Caki2 (cell line): ENCODE data around the gene CFAP99. TPM values are rescaled to one million over a fixed set of nuclear protein-coding genes. Genes with fewer than 3 reads are reported as not detected.
A peak's percentile ranks its signal among the peaks of the same experiment; 100 is the strongest.
"Not testable (repeated sequence)": the region's sequence is repeated elsewhere in the genome, so short reads cannot be mapped to it uniquely, and the experiment has no call there.

ENCODE experiments used
- DNase-seq: peaks from one replicate; pipeline ENCODE4 v3.0.0-alpha.2; 2015; ENCODE audit warnings: low read depth
- in situ Hi-C: cut with HindIII; loops from 2 replicates; pipeline ENCODE4 v1.10.0; 2016; ENCODE audit warnings: low sequenced_read_pairs, low pct_unique_long_range_greater_than_20kb, mixed read lengths
- total RNA-seq: library from RNA; depleted of rRNA; stranded (reverse); fragments of >200 nt; shearing (Covaris generic); gene quantifications from 2 replicates; pipeline ENCODE4 v1.2.3, GENCODE V29; 2014; ENCODE audit warnings: low replicate concordance

The CFAP99 gene
- total RNA-seq, 1 experiment from 2014 or later = not detected

- no peak for DNase-seq
- in situ Hi-C loops = no loop called here
These were observed 38.9 kb downstream of the CFAP99 start for GRCh38 chr4:2457481-2458295.

DNA sequence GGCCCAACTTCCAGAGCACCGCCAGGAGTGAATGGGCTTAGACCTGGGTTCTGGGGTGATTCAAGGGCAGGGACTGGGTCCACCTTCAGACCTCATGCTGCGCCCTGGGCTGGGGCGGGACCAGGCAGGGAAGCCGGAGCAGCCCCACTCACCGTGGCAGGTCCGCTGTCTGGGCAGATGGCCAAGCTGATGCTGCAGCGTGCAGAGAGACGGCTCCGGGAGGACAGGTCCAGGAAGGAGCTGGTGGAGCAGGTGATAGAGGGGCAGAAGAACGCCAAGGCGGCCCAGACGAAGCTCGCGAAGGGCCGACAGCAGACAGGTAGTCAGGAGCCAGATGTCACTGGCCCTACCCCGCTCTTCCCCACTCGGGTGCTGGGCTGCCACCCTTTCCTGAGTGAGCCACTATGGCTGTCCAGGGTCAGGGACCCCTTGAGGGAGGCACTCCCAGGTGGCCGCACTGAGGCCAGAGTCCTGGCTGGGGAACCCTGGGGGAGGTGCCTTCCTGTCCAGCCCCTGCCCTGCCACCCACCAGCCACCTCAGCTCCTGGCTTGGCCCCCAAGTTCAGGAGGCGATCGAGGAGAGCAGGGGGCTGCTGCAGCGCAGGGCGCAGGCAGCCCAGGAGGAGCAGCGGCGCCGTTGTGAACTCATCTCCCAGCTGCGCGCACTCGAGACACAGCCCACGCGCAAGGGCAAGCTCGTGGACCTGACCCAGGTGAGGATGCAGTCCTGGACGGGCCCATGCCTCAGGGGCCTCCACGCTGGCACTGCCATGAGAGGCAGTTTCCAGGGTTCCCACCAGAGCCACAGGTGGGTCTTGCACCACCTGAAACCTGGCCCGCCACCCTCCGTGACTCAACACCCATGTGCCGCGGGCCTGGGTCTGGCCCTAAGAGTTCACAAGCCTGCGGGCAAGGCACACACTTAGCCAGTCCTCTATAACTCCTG lies 40.1 kb downstream of the CFAP99 start:
- in situ Hi-C loops = no loop called here
- no peak for DNase-seq

GRCh38 chr4:2459589-2460349 lies 41.0 kb downstream of the CFAP99 start:
- DNase-seq = no peak
- in situ Hi-C loops = no loop called here

- in situ Hi-C loops = no loop called here
- no peak for DNase-seq
These were observed 42.6 kb downstream of the CFAP99 start for GRCh38 chr4:2461246-2461960.

GRCh38 chr4:2462218-2462991 lies 43.6 kb downstream of the CFAP99 start:
- in situ Hi-C loops = no loop called here
- peak; percentile 48 for DNase-seq

DNA sequence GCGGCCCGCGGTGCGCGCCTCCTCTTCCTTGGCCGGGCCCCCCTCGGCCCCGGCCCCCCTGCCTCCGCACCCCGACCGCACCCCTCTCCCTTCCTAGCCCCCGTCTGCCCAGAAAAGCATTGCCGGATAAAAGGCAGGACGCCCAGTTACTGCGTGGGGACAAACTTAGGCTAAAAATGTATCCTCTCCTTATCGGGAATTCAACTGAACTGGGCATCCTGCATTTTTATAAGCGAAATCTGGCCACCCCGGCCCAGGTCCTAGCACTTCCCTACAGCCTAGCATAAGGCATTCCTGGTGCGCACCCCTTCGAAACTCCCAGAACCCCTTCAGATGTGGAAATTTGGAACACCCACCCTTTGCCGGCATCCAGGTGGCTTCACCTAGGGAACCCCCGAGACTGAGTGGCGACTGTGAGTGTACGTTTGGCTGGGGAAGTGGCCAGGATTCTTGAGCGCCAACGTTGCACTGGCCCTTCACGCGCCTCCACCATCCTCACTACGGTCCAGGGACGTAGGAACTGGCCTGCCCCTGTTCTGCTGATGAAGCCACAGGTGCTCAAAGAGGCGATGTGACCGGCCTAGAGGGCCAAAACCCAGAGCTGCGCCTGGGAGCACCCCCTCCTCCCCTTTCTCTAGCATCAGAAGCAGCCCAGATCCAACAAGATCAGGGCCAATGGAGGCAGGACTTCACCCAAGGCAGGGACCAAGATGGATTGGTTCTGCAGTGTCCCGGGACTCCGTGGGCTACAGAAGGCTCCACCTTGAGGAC lies 44.4 kb downstream of the CFAP99 start:
- DNase-seq = no peak

DNA sequence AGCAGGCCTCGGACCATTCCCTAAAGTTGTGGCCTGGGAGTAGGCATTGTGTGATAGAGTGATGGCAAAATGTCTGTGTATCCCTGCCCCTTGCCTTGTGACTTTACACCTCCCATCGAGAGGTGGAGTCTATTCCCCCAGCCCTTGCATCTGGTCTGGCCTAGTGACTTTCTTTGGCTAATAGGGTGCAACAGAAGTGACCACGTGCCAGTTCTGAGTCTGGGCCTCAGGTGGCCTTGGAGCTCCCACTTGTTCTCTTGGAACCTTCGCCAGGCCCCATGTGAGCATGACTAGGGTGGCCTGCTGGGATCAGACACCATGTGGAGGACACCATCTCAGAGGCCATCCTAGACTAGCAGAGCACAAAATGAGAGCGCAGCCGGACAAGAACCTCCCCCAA lies 46.3 kb downstream of the CFAP99 start:
- in situ Hi-C loops = no loop called here
- no peak for DNase-seq

More for the DNA sequence above, 44.4 kb downstream of the CFAP99 start:
- in situ Hi-C loops = no loop called here

DNA sequence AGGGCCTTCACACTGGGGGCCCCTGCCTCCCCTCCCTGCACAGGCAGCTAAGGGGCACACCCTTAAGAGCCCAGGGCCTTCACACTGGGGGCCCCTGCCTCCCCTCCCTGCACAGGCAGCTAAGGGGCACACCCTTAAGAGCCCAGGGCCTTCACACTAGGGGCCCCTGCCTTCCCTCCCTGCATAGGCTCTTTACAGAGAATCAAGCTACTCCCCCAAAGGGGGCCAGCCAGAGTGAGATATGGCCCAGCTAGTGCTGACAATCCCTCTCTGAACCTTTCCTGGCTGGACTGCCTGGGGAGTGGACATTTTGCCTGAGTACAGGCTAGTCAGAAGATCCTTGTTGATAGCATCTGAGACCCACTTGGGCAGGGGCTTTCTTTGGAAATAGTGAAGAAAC lies 46.8 kb downstream of the CFAP99 start:
- in situ Hi-C loops, DNase-seq: not testable (repeated sequence)

GRCh38 chr4:2468456-2469191 lies 49.9 kb downstream of the CFAP99 start, which contains the start of gene RNF4:
Gene RNF4 (plus strand): TSS chr4:2469106. CDS start chr4:2490494, 21,388 bp downstream.
- in situ Hi-C loops = no loop called here
- peak; percentile 95 for DNase-seq

- DNase-seq = peak; percentile 40
- in situ Hi-C loops = no loop called here
These were observed 50.6 kb downstream of the CFAP99 start for GRCh38 chr4:2469192-2469984.

DNA sequence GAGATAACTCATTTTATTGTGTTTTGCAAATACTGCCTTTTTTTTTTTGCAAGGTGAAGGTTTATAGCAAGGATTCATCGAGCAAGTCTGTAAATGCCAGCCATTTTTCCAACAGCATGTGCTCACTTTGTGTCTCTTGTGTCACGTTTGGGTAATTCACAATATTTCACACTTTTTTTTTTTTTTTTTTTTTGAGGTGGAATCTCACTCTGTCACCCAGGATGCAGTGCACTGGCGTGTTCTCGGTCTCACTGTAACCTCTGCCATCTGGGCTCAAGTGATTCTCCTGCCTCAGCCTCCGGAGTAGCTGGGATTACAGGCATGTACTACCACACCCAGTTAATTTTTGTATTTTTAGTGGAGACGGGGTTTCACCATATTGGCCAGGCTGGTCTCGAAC lies 52.0 kb downstream of the CFAP99 start:
- in situ Hi-C loops = no loop called here
- no peak for DNase-seq

- in situ Hi-C loops = no loop called here
- no peak for DNase-seq
These were observed 53.4 kb downstream of the CFAP99 start for GRCh38 chr4:2472187-2472586.

DNA sequence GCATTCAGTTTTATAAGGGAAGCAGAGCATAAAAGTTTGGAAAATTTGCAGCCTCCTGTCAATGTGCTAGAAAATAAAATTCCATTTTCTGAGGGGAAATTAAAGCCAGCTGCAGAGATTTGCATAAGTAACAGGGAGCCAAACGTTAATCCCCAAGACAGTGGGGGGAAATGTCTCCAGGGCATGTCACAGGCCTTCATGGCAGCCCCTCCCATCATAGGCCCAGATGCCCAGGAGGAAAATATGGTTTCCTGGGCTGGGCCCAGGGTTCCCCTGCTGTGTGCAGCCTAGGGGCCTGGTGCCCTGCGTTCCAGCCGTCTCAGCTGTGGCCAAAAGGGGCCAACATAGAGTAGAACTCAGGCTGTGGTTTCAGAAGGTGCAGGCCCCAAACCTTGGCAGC lies 59.5 kb downstream of the CFAP99 start:
- in situ Hi-C loops = no loop called here
- DNase-seq = no peak

- in situ Hi-C loops = no loop called here
- no peak for DNase-seq
These were observed 61.9 kb downstream of the CFAP99 start for GRCh38 chr4:2480649-2481048.

- no peak for DNase-seq
- in situ Hi-C loops = no loop called here
These were observed 63.4 kb downstream of the CFAP99 start for GRCh38 chr4:2482192-2482591.
